Measurements from ENCODE around the gene SEC23A. TPM values are rescaled to one million over a fixed set of nuclear protein-coding genes. Genes with fewer than 3 reads are reported as not detected.

Gene SEC23A
- total and polyA plus RNA-seq, 2 of the 13 experiments (the other 11 are each of a cell fraction or from before 2014, with no cell fraction given), result 403 to 887 TPM

- TF ChIP-seq ZNF691 (CRISPR knock-in tag; IDR thresholded peaks at IDR 0.05; ENCODE audit: borderline replicate concordance, low read depth) (0 out of 2 replicates have a peak, but pooled peaks have one; percentile 51), ZNF569 (CRISPR knock-in tag; IDR thresholded peaks at IDR 0.05; ENCODE audit: borderline replicate concordance) (no peak; the same call in 1 of the 2 replicates), HMG20B (CRISPR knock-in tag; conservative IDR thresholded peaks at IDR 0.05) (peak; percentile 98), NCOA5 (CRISPR knock-in tag; IDR thresholded peaks at IDR 0.05) (no peak; the same call in 1 of the 2 replicates), DNMT1 (CRISPR knock-in tag; IDR thresholded peaks at IDR 0.05) (no peak), ZNF562 (CRISPR knock-in tag; IDR thresholded peaks at IDR 0.05; ENCODE audit: borderline replicate concordance) (no peak), TRIM24 (CRISPR knock-in tag; IDR thresholded peaks at IDR 0.05) (no peak), ZKSCAN8 (CRISPR knock-in tag; IDR thresholded peaks at IDR 0.05; ENCODE audit: borderline replicate concordance) (peak; percentile 98), CHD4 (IDR thresholded peaks at IDR 0.05; ENCODE audit: borderline replicate concordance, low read length) (peak; percentile 99), ZNF761 (CRISPR knock-in tag; conservative IDR thresholded peaks at IDR 0.05) (peak; percentile 85), XBP1 (CRISPR knock-in tag; IDR thresholded peaks at IDR 0.05) (no peak), THYN1 (CRISPR knock-in tag; IDR thresholded peaks at IDR 0.05; ENCODE audit: borderline replicate concordance, low read depth) (no peak), PLSCR1 (CRISPR knock-in tag; IDR thresholded peaks at IDR 0.05; ENCODE audit: borderline replicate concordance) (no peak), HNRNPLL (IDR thresholded peaks at IDR 0.05; ENCODE audit: low read depth, low read length, poor library complexity, severe bottlenecking) (no peak), CREM (IDR thresholded peaks at IDR 0.05) (peak; percentile 98), CREM (CRISPR knock-in tag; IDR thresholded peaks at IDR 0.05) (no peak), TGIF2 (CRISPR knock-in tag; IDR thresholded peaks at IDR 0.05) (no peak)
- TF ChIP-seq, protein P1, sequence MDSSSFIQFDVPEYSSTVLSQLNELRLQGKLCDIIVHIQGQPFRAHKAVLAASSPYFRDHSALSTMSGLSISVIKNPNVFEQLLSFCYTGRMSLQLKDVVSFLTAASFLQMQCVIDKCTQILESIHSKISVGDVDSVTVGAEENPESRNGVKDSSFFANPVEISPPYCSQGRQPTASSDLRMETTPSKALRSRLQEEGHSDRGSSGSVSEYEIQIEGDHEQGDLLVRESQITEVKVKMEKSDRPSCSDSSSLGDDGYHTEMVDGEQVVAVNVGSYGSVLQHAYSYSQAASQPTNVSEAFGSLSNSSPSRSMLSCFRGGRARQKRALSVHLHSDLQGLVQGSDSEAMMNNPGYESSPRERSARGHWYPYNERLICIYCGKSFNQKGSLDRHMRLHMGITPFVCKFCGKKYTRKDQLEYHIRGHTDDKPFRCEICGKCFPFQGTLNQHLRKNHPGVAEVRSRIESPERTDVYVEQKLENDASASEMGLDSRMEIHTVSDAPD (CRISPR knock-in tag; IDR thresholded peaks at IDR 0.05), result peak; percentile 98
- TF ChIP-seq, protein P2, sequence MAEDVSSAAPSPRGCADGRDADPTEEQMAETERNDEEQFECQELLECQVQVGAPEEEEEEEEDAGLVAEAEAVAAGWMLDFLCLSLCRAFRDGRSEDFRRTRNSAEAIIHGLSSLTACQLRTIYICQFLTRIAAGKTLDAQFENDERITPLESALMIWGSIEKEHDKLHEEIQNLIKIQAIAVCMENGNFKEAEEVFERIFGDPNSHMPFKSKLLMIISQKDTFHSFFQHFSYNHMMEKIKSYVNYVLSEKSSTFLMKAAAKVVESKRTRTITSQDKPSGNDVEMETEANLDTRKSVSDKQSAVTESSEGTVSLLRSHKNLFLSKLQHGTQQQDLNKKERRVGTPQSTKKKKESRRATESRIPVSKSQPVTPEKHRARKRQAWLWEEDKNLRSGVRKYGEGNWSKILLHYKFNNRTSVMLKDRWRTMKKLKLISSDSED (CRISPR knock-in tag; IDR thresholded peaks at IDR 0.05), result no peak
- TF ChIP-seq, protein P3, sequence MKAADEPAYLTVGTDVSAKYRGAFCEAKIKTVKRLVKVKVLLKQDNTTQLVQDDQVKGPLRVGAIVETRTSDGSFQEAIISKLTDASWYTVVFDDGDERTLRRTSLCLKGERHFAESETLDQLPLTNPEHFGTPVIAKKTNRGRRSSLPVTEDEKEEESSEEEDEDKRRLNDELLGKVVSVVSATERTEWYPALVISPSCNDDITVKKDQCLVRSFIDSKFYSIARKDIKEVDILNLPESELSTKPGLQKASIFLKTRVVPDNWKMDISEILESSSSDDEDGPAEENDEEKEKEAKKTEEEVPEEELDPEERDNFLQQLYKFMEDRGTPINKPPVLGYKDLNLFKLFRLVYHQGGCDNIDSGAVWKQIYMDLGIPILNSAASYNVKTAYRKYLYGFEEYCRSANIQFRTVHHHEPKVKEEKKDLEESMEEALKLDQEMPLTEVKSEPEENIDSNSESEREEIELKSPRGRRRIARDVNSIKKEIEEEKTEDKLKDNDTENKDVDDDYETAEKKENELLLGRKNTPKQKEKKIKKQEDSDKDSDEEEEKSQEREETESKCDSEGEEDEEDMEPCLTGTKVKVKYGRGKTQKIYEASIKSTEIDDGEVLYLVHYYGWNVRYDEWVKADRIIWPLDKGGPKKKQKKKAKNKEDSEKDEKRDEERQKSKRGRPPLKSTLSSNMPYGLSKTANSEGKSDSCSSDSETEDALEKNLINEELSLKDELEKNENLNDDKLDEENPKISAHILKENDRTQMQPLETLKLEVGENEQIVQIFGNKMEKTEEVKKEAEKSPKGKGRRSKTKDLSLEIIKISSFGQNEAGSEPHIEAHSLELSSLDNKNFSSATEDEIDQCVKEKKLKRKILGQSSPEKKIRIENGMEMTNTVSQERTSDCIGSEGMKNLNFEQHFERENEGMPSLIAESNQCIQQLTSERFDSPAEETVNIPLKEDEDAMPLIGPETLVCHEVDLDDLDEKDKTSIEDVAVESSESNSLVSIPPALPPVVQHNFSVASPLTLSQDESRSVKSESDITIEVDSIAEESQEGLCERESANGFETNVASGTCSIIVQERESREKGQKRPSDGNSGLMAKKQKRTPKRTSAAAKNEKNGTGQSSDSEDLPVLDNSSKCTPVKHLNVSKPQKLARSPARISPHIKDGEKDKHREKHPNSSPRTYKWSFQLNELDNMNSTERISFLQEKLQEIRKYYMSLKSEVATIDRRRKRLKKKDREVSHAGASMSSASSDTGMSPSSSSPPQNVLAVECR (CRISPR knock-in tag; IDR thresholded peaks at IDR 0.05; ENCODE audit: borderline replicate concordance), result peak; percentile 68; the same call in 1 of the 2 replicates
Measured at GRCh38 chr14:39023939-39024871, 78.8 kb downstream of the SEC23A start (continued).
